Stimulated activated CD8-positive, alpha-beta memory T cell treated with anti-CD3 and anti-CD28 coated beads, Interleukin-4, amount 100 ng/mL, for 1 hour (primary cell): ENCODE data around the gene PPARA.
"Not testable (repeated sequence)": the region's sequence is repeated elsewhere in the genome, so short reads cannot be mapped to it uniquely, and the experiment has no call there.

Experiments
- DNase-seq, 2 donors: peaks; one replicate each; pipeline ENCODE4 v3.0.0-alpha.2; 2020; ENCODE audit warnings: low read depth in 2 of 2, low spot score in 1 of 2

PPARA gene

DNA sequence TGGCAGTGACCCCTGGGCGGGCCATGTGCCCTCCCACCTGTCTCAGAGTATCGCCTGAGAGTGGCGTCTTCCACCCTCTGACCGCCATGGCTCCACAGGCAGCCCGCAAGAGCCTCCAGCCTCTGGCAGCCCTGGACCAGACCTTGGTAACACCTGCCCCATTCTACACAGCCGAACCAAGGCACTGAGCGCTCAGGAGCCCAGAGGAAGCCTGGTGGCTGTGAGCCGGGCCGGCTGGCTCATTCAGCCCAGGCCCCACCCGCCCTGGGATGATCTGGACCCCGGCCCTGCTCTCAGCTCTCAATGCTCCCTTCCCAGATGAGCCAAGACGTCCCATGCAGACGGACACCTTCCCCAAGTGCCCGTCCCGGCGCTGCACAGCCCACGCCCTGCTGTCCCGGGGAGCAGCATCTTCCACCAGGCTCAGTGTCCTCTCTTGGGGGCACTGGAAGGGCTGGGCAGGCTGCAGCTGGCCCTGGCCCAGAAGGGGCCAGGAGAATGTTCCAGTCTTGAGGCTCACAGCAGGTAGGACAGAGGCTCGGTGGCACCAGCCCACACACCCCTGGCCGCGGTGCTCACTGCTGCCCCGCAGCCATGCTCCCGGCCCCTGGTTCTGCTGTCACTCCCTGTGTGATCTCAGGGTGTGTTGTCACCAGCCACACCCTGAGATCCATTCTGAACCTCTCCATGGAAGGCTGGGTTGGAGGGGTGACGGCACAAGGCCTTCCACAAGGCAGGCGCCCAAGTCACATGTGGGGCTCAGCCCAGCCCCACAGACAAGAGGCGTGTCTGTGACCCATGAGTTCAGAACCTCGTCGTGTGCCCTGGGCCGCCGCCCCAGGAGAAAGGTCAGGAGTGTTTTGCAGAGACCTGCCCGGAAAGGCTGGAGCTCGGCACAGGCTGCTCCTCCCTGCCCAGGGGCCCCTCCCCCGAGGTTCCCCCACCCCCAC, 24.2 kb upstream of the PPARA start:
- DNase-seq, result no peak

DNA sequence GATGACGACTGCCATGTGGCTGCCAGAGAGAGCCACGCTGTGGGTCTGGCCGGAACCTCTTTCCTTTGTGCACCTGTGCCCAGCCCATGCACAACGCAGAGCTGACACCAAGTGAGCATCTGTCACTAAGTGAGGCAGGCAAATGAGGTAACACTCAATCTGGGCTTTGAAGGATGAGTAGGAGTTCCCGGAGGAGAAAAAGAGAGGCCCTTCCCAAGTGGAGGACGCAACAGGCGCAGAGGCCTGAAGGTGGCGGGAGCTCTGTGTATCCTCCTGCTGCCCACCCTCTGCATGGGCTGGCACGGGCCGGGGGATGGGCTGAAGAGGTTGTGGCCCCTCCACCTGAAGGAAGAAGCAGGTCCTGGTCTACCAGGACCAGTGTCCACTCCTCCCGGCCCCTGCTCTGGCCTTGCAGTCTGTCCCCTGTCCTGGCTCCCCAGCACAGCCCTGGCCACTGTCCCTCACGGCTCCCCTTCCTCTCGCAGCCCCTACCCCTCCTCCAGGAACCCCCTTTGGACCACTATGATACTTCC, 23.4 kb upstream of the PPARA start:
- no peak for DNase-seq

DNA sequence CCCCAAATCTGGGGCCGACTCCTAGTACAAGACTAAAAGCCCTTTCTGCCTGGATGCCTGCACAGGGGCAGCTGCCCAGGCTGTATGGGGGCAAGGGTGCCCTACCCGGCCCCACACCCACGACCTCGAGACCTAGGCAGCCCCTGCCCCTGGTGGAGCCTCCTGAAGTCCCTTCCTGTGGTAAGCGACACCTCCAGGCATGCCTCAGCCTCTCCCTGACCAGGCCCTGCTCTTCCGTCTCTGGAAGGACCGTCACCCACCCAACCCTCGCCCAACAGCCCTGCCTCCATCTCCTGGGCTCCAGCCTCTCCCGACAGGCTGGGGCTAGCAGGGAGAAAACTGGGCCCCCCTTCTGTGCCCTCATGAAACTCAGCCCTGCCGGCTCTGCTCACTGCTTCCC, 22.8 kb upstream of the PPARA start:
- DNase-seq, result no peak

DNA sequence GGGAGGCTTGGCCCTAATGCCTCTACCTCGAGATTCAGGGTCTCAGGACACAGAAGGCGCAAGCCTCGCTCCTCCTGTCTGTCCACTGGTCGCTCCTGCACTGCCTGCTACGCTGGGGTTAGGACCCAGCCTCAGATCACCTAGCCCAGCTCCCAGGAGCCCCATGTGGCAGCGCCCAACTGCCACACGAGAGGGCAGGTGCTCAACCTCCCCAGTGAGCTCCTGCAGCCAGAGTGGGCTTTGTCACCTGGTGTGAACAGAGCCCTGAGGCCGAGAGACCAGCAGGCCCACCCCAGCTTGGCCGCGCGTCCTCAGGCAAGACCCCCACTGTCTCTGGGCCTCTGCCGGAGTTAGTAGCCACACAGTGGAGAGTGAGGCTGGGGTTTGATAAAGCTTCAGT, 21.7 kb upstream of the PPARA start:
- DNase-seq, result no peak

DNA sequence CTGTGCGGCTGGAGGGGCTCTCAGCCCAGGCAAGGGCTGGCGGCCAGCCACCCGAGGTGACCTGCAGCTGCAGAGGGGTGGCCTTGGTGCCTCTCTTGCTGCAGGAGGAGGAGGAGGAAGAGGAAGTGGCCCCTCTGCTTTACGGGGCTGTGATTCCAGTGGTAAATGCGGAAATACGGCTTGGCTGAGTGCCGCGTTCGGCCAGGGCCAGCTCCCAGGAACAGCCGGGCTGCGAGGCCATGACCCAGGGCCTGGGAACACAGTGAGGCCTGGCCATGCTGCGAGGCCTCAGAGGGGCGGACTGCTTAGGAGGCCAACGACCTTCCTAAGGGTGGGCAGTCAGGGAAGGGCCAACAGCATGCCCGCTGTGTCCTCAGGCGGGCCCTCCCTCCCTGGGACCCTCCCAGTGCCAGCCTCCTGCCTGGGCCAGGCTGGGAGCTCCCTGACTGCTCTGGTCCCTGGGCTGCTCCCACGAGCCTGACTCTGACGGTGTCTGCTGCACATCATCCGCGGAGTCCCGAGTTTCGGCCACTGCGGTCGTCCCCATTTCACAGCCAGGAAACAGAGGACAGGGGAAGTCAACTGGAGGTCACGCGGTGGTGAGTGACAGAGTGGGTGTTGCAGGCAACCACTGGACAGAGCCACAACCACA, 20.8 kb upstream of the PPARA start:
- DNase-seq, result no peak

DNA sequence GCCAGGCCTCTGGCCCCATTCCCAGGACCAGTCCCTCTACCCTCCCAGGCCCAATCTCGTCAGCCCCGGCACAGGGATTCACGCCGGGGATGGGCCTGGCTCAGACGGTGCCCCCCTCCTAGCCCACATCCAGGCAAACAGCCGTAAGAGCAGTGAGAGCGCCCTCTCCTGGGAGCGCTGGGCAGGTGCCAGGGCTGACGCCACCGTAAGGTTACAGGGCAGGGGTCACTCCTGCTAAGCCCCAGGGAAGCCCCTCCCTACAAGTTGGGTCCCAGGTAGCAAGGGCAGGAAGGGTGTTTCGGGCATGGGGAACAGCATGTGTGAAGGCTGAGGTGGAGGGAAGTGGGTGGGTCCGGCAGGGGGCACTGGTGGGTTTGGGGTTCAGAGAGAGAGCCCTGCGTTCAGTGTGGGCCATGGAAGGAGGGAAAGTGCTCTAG, 19.2 kb upstream of the PPARA start:
- no peak for DNase-seq

DNA sequence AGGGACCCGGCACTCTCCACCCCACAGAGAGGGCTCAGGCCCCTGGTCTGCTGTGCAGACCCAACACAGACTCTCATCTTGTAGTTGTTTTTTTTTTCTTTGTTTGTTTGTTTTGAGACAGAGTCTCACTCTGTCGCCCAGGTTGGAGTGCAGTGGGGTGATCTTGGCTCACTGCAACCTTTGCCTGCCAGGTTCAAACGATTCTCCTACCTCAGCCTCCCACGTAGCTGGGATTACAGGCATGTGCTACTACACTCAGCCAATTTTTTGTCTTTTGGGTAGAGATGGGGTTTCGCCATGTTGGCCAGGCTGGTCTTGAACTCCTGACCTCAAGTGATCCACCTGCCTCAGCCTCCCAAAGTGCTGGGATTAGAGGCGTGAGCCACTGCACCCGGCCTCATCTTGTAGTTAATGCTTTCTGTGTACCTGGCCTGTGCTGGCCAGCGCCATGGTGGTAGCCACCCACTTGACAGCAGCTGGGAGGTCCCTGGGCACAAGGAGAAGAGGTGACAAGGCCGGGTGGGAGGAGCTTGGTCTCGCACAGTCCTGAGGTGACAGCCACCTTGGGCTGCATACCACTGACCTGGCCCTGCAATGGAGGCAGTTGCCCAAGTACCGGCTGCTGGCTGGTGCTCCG, 18.0 kb upstream of the PPARA start:
- not testable (repeated sequence) for DNase-seq

DNA sequence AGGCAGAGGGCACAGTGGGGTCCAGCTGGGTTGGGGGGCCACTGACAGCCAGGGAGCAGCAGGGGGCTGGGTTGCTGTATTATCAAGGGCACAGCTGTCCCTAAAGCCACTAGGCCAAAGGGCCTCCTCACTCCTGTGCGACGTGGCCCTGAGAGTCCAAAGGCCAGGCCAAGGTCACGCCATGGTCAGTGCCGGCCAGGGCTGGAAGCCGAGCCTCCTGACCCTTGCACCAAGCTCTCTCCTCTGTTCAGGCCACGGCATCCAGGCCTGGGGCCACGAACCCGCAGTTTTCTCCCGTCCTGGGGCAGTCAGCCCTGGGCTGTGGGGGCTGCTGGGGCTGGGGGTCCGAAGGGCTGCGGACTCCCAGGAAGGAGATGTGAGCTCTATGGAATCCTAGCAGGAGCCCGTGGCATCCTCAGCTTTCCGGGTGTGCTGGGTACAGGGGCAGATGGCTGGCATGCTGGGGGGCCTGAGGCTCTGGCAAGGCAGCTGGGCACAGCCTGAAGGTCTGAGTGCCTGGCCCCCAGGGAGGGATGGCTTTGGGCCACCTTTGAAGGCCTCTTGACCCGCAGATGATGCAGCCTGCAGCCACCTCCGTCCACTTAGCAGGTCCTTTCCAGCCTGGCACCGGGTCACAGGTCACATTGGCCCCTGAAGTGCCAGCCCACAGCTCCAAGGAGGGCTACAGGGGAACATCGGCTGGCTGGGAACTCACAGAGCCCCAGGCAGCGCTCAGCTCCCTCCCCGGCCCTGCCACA, 17.3 kb upstream of the PPARA start:
- no peak for DNase-seq

GRCh38 chr22:46133588-46133855, 16.8 kb upstream of the PPARA start:
- DNase-seq, result no peak

DNA sequence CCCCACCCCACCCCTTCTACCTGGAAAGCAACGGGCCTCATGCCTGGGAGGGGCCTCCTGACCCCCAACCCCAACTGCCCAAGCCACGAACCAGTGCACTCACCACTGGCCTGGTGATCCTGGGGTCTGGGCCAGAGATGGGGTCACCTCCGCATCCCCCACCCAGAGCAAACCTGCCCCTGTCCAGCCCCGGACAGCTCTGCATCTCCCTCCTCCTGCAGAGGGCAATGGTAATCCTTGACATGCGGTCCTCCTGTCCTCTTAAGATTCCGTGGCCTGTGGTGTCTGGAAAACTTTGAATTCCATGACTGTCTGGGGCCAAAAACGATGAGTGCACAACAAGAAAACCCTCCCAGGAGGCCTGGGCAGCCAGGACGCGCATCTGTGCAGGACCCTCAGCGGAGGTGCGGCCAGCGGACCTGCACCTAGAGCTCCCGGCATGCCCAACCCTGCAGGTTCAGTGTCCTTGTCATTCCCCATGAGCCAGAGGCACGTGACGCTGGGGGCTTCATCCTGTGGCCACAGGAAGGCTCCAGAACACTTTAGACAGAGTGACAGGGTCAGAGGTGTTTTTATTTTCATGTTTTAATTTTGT, 16.1 kb upstream of the PPARA start:
- DNase-seq, result no peak

DNA sequence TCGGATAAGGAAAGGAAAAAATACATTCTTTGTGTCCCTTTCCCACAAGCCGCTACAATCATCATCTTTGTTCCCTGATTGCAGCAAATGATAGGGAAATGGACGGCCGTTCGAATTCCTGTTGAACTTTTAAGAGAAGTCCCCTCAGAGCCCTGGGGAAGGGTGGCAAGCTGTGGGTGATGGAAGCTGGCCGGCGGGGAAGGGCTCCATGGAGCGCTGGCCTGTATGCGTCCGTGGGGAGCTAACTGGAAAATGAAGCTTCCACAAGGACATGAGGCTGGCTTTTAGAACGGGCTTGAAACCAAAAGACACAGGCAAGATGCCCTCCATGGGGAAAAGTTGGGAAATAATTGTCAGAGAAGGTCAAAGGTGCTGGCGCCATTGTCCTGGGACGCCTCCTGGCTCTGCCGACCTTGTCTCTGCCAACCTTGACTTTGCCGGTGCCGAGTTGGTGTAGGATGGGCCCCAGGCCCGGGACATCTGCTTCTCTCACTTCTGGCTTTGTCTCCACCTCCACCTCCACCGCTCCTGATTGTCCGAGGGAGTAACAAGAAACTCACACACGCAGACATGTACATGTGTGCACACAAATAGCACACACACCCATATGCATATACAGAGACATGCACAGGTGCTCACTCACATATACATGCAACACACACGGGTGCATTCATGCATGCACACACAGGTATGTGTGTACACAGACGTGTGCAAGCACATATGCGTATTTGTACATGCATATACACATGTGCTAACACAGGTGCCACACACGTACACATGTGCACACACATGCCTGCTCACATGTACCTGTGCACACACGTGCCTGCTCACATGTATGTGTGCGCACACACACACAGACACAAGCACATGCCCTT, 14.5 kb upstream of the PPARA start:
- no peak for DNase-seq

- no peak for DNase-seq
These were observed 13.7 kb upstream of the PPARA start for GRCh38 chr22:46136486-46137217.

GRCh38 chr22:46137218-46137766, 13.0 kb upstream of the PPARA start:
- DNase-seq, result no peak

DNA sequence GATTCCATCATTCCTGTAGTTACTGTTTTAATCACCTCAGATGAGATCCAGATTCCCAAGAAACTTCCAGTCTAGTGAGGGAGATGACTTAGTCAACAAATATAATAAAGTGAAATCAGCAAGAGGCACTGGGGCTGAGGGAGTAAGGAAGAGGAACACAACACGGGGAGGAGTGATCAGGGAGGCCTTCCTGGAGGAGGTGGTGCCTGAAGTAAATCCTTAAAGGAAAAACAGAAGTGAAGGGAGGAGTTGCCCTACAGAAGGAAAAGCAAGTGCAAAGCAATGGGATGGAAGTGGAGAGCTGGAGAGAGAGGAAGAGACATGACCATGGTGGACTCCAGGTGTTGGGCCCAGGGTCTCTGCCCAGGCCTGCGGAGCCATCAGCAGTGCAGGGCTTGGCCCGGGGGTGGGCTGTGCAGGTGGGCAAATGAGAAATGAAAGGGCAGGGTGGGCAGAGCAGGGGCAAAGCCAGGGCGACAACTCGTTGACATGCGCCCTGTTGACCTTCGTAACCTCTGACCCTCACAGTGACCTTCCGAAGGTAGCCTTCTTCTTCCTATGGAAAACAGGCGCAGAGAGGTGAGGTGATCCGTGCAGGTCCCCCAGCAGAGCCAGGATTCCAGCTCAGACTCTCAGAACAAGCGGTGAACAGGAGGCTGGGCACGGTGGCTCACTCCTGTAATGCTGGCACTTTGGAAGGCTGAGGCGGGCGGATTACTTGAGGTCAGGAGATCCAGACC, 12.1 kb upstream of the PPARA start:
- DNase-seq, result no peak

GRCh38 chr22:46139417-46139816, 10.9 kb upstream of the PPARA start:
- not testable (repeated sequence) for DNase-seq

DNA sequence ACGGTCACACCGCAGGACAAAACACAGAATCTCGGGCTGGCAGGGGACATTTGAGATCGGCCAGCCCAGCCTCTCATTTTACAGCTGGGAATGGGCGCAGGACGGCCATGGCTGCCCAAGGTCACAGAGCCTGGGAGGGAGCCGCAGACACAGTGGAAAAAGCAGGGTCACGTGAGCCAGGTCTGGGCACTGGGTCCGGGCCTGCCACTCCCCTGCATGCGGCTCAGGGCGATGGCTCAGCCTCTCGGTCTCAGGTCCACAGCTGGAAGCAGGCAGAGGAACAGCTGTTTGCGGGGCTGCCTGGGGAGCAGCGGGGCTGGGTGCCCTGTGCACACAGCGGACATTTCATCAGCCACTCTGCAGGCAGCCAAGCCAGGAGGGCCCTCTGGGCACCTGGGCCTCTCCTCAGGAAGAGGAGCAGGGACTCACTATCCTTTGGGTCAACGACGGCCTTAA, 10.4 kb upstream of the PPARA start:
- no peak for DNase-seq

DNA sequence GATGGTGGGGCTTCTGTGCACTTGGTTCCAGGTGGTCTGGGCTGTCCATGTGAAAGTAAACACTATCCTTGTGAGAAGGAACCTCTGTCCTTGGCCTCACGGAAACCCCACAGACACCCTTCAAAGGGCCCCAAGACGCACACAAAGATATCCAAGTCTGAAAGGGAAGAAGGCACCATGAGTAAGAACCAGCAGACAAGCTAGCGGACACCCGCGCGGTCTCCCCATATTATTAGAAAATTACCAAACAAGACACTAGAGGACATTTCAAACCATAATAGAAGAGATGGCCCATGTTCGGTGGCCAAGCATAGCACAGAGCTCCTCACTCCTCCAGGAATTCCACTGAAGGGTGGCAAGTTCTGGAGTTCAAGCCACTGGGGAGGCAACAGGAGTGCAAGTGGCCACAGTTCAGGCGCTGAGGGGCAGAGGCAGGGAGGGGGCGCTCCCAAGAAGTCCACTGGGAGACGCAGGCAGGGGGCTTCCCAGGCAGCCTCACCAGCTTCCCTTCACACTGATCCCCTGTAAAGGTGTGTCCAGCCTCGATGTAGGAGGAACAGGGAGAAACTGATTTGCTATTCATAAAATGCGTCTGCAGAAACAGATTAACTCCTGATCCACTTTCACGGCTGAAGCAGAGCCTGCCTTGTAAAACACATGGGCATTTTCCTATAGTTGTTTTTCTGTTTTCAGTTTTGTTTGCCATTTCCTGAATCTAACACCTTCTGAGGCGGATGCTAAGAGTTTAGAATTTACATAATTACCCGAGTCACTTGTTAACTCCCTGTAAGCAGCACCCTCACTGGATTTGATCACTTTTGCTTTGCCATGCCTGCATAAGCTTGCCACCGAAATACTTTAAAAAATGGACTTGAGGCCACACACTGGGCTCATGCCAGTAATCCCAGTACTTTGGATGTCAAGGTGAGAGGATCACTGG, 9.1 kb upstream of the PPARA start:
- no peak for DNase-seq
